H1 (cell line): Measurements from ENCODE around the gene CHD2. TPM values are rescaled to one million over a fixed set of nuclear protein-coding genes. Genes with fewer than 3 reads are reported as not detected.
A peak's percentile ranks its signal among the peaks of the same experiment; 100 is the strongest.

Experiments
- CTCF ChIA-PET: fragments of 300-600 bp; sonication (Branson Sonifier 250); formaldehyde crosslinking; loops from one replicate; lab custom pipeline; 2021; ENCODE audit not compliant: partially characterized antibody; lab: Charles Lee
- POLR2A ChIA-PET: fragments of 300-600 bp; sonication (Branson Sonifier 250); formaldehyde crosslinking; loops from one replicate; lab custom pipeline; 2021; ENCODE audit warnings: inconsistent platforms; ENCODE audit not compliant: partially characterized antibody; lab: Charles Lee
- DNase-seq, 2 experiments: peaks; one replicate each; pipeline versions ENCODE4 v3.0.0 to v3.0.0-alpha.2; 2010 to 2022; ENCODE audit warnings: low spot score in 2 of 2, low read depth in 1 of 2, mixed read lengths in 1 of 2
- FAIRE-seq: peaks from 2 replicates; lab custom pipeline; 2011; peaks lifted over from hg19 to GRCh38; lab: Jason Lieb, UNC
- H2AFZ ChIP-seq: 2 replicates; pipeline ENCODE4 v1.8.1; 2012; ENCODE audit warnings: low read length, inconsistent platforms
- H2AK5ac ChIP-seq: 2 replicates; pipeline ENCODE4 v1.6.1; 2013; ENCODE audit warnings: low read depth, low read length
- H2BK120ac ChIP-seq: replicated peaks from 2 replicates; pipeline ENCODE3; 2013; ENCODE audit warnings: low read depth, low read length, inconsistent platforms
- H2BK12ac ChIP-seq: 2 replicates; pipeline ENCODE4 v1.6.1; 2013; ENCODE audit warnings: low read depth, low read length
- H2BK15ac ChIP-seq: 2 replicates; pipeline ENCODE4 v1.6.1; 2013; ENCODE audit warnings: low read length
- H2BK20ac ChIP-seq: 2 replicates; pipeline ENCODE4 v1.6.1; 2013; ENCODE audit warnings: low read length
- H2BK5ac ChIP-seq: 2 replicates; pipeline ENCODE4 v1.6.1; 2013; ENCODE audit warnings: low read depth, low read length
- H3K14ac ChIP-seq: 2 replicates; pipeline ENCODE4 v1.6.1; 2013; ENCODE audit warnings: inconsistent platforms; ENCODE audit not compliant: insufficient read length
- H3K18ac ChIP-seq: 2 replicates; pipeline ENCODE4 v1.6.1; 2013; ENCODE audit warnings: low read length; ENCODE audit errors: extremely low read depth
- H3K23ac ChIP-seq: 2 replicates; pipeline ENCODE4 v1.6.1; 2013; ENCODE audit warnings: inconsistent platforms; ENCODE audit not compliant: insufficient read length
- H3K23me2 ChIP-seq: 2 replicates; pipeline ENCODE4 v1.6.1; 2013; ENCODE audit warnings: low read depth, low read length
- H3K27ac ChIP-seq: 2 replicates; pipeline ENCODE4 v1.6.1; 2011; ENCODE audit warnings: low read depth, low read length, inconsistent platforms
- H3K27me3 ChIP-seq, 4 experiments: replicated peaks in 1 of 4; 1 replicate in 1 of 4; 2 replicates in 3 of 4; pipeline versions ENCODE4 v1.6.1 to v1.8.1; 2011 to 2013; ENCODE audit warnings: low read length in 3 of 4, mild to moderate bottlenecking in 3 of 4, inconsistent platforms in 2 of 4, mixed read lengths in 2 of 4, moderate library complexity in 1 of 4; ENCODE audit not compliant: control insufficient read depth in 3 of 4, insufficient read depth in 3 of 4; ENCODE audit errors: extremely low read depth in 1 of 4
- H3K36me3 ChIP-seq, 4 experiments: 2 replicates each; pipeline versions ENCODE4 v1.6.1 to v1.8.1; 2011 to 2013; ENCODE audit warnings: mild to moderate bottlenecking in 4 of 4, low read length in 3 of 4, moderate library complexity in 2 of 4, control low read depth in 1 of 4, inconsistent platforms in 1 of 4; ENCODE audit not compliant: insufficient read depth in 4 of 4, control insufficient read depth in 2 of 4
- H3K4ac ChIP-seq: replicated peaks from 2 replicates; pipeline ENCODE3; 2013; ENCODE audit warnings: low read length, low read depth, mixed read lengths, inconsistent platforms; ENCODE audit not compliant: insufficient read length
- H3K4me1 ChIP-seq, 4 experiments: replicated peaks in 1 of 4; 1 replicate in 1 of 4; 2 replicates in 3 of 4; pipeline versions ENCODE4 v1.6.1 to v1.8.1; 2011 to 2013; ENCODE audit warnings: low read length in 3 of 4, inconsistent platforms in 2 of 4, mixed read lengths in 1 of 4; ENCODE audit not compliant: insufficient read depth in 4 of 4, control insufficient read depth in 3 of 4
- H3K4me2 ChIP-seq, 2 experiments: 2 replicates each; pipeline versions ENCODE4 v1.6.1 to v1.8.1; 2011 to 2013; ENCODE audit warnings: low read depth in 2 of 2, low read length in 2 of 2, control low read depth in 1 of 2, inconsistent platforms in 1 of 2, mild to moderate bottlenecking in 1 of 2; ENCODE audit not compliant: insufficient read depth in 1 of 2
- H3K4me3 ChIP-seq, 4 experiments: fragments of 200-600, 300-600 bp in 1 of 4; sonication (generic), shearing (Covaris generic), sonication (Bioruptor Twin) in 1 of 4; 2 replicates each; pipeline versions ENCODE4 v1.5.1 to v1.8.1; 2011 to 2016; ENCODE audit warnings: low read length in 4 of 4, low read depth in 3 of 4, control low read depth in 2 of 4, inconsistent platforms in 2 of 4, mild to moderate bottlenecking in 2 of 4, mixed read lengths in 1 of 4, moderate library complexity in 1 of 4; ENCODE audit not compliant: insufficient read depth in 2 of 4; ENCODE audit errors: extremely low read depth in 1 of 4
- H3K56ac ChIP-seq: replicated peaks from 2 replicates; pipeline ENCODE3; 2013; ENCODE audit warnings: low read depth, mild to moderate bottlenecking, mixed read lengths, low read length, inconsistent platforms; ENCODE audit not compliant: insufficient read length
- H3K79me1 ChIP-seq: 2 replicates; pipeline ENCODE4 v1.6.1; 2013; ENCODE audit warnings: low read depth, low read length, control low read depth
- H3K79me2 ChIP-seq, 2 experiments: 2 replicates each; pipeline versions ENCODE4 v1.6.1 to v1.8.1; 2012 to 2013; ENCODE audit warnings: low read length in 2 of 2, mild to moderate bottlenecking in 2 of 2, inconsistent platforms in 1 of 2; ENCODE audit not compliant: insufficient read depth in 2 of 2, control insufficient read depth in 1 of 2
- H3K9ac ChIP-seq, 4 experiments: replicated peaks in 1 of 4; 1 replicate in 1 of 4; 2 replicates in 3 of 4; pipeline versions ENCODE4 v1.6.1 to v1.8.1; 2011 to 2013; ENCODE audit warnings: low read depth in 3 of 4, low read length in 3 of 4, control low read depth in 2 of 4, mild to moderate bottlenecking in 2 of 4, moderate library complexity in 2 of 4, inconsistent platforms in 1 of 4; ENCODE audit errors: extremely low read depth in 1 of 4
- H3K9me3 ChIP-seq, 2 experiments: 2 replicates each; pipeline versions ENCODE4 v1.6.1 to v1.8.1; 2012 to 2013; ENCODE audit warnings: mild to moderate bottlenecking in 2 of 2, moderate library complexity in 2 of 2, control low read depth in 1 of 2, inconsistent platforms in 1 of 2, low read depth in 1 of 2, low read length in 1 of 2, mixed read lengths in 1 of 2; ENCODE audit not compliant: insufficient read depth in 2 of 2
- H4K20me1 ChIP-seq, 2 experiments: replicated peaks in 1 of 2; 2 replicates each; pipeline versions ENCODE3 to v1.8.1; 2011 to 2013; ENCODE audit warnings: inconsistent platforms in 2 of 2, low read length in 2 of 2, mild to moderate bottlenecking in 1 of 2; ENCODE audit not compliant: insufficient read depth in 2 of 2, control insufficient read depth in 1 of 2
- H4K5ac ChIP-seq: 2 replicates; pipeline ENCODE4 v1.6.1; 2013; ENCODE audit warnings: low read length, low read depth, mixed read lengths, inconsistent platforms; ENCODE audit not compliant: insufficient read length
- H4K8ac ChIP-seq: 2 replicates; pipeline ENCODE4 v1.8.0; 2013; ENCODE audit warnings: mild to moderate bottlenecking, moderate library complexity, low read length, inconsistent platforms; ENCODE audit not compliant: insufficient read depth; ENCODE audit errors: extremely low read depth
- H4K91ac ChIP-seq: replicated peaks from 2 replicates; pipeline ENCODE3; 2013; ENCODE audit warnings: low read length, mixed read lengths, inconsistent platforms; ENCODE audit not compliant: insufficient read length
- MAFK ChIP-seq: IDR thresholded peaks from 2 replicates; pipeline ENCODE4 v1.6.1; 2012; ENCODE audit warnings: low read depth, mild to moderate bottlenecking, improper control_type of control experiment, low read length
- POLR2A ChIP-seq, 2 experiments: IDR thresholded peaks; 1 replicate in 1 of 2; 2 replicates in 1 of 2; pipeline ENCODE4 v1.6.1; 2011; ENCODE audit warnings: low read depth in 2 of 2, low read length in 2 of 2, mild to moderate bottlenecking in 2 of 2; ENCODE audit errors: control extremely low read depth in 1 of 2
- TEAD4 ChIP-seq: IDR thresholded peaks from 2 replicates; pipeline ENCODE4 v1.6.1; 2012; ENCODE audit warnings: low read depth, low read length, inconsistent platforms, mixed read lengths
- WGBS, 2 experiments: shearing (Covaris generic) in 1 of 2; methylation state at CpG; one replicate each; pipeline versions ENCODE4 v1.1.6 to v1.1.7; 2013 to 2015; ENCODE audit warnings: low lambda C conversion rate in 2 of 2, mixed read lengths in 2 of 2, inconsistent platforms in 1 of 2, low coverage in 1 of 2, missing lambda C conversion rate in 1 of 2; ENCODE audit not compliant: insufficient replicate concordance in 2 of 2, insufficient coverage in 1 of 2, insufficient read length in 1 of 2; ENCODE audit errors: extremely low coverage in 1 of 2, missing lambda C conversion rate in 1 of 2; 5-methylcytosine and 5-hydroxymethylcytosine counted together
- polyA plus RNA-seq, 7 experiments: library from polyadenylated mRNA; depleted of rRNA in 3 of 7; stranded (reverse) in 5 of 7; unstranded in 2 of 7; fragments of >200 nt in 5 of 7; fragments of 200-250 nt in 2 of 7; gene quantifications; 1 replicate in 5 of 7; 2 replicates in 1 of 7; 4 replicates in 1 of 7; pipeline versions ENCODE4 v1.2.1 to v1.2.3, GENCODE V29; 2011 to 2013; ENCODE audit warnings: missing spikeins in 2 of 7, mixed read lengths in 2 of 7
- total RNA-seq: library from RNA; stranded (reverse); fragmentation: NEBNext Ultra II Directional; extraction: Animal tissue kit (Norgen Biotek cat#: 25700); gene quantifications from 2 replicates; pipeline ENCODE4 v1.2.1, GENCODE V29; 2021

CHD2 gene
- total and polyA plus RNA-seq, 2 of the 8 experiments (the other 6 are each of a cell fraction or from before 2014, with no cell fraction given): 28.8 to 70.0 TPM

DNA sequence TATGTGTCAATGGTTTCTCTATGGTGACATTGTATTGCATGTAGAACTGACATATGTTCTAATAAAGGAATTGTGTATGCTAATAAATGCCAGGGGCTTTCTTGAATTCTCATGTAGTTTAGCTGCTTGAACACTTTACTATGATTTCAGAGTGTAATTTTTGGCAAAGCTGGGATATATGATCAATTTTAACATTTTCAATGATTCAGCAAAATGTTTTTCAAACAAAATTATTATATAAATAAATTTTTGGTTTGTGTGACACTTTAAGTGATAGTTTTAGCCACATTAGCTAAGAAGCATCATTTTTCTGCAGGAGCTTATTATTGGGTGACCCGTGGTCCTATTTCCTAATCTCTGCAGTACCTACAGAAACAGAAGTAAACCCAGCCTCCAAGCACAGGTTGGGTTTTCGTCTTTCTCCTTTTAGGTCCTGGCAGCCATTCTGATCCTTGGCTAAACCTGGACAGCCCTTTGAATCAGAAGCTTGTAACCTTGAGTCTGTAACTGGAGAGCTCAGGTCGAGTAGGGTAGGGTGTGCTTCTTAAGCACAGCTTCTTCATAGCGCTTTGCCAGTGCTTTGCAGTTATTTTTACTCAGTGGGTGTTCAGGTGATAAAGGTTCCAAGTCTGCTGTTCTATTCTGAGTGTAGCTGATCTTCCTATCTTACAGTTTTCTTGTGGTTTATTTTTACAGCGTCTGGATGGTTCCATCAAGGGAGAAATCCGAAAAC lies 74.2 kb downstream of the CHD2 start:
- Histone ChIP-seq H3K18ac (no peak overlapping the region), H3K14ac (no peak overlapping the region), H3K4ac (no peak overlapping the region), H2AK5ac (no peak overlapping the region), H4K20me1 (peaks cover 0 to 2% of the 10 kb centered on the region in 2 experiments), H3K36me3 (peaks cover 35 to 88% (median 64%) of the 10 kb centered on the region in 4 experiments), H2BK12ac (no peak overlapping the region), H3K56ac (no peak overlapping the region), H3K27me3 (no peaks in the 10 kb centered on the region), H3K79me1 (no peaks in the 10 kb centered on the region), H3K9me3 (no peaks in the 10 kb centered on the region), H3K4me1 (no peaks in the 10 kb centered on the region), H2AFZ (no peak overlapping the region), H2BK15ac (no peak overlapping the region), H2BK20ac (no peak overlapping the region), H3K4me3 (no peak overlapping the region), H3K27ac (no peak overlapping the region), H3K9ac (no peak overlapping the region), H4K5ac (no peak overlapping the region), H2BK5ac (no peak overlapping the region), H4K8ac (no peak overlapping the region), H3K79me2 (no peaks in the 10 kb centered on the region), H3K23me2 (no peaks in the 10 kb centered on the region), H3K23ac (no peak overlapping the region), H4K91ac (no peak overlapping the region), H2BK120ac (no peak overlapping the region), H3K4me2 (no peak overlapping the region)
- TF ChIP-seq POLR2A (IDR thresholded peaks at IDR 0.05; ENCODE audit: control extremely low read depth in 1 of 2, low read depth in 2 of 2, low read length in 2 of 2): 0 out of 3 replicates have a peak, but pooled peaks of 1 of the 2 experiments have one; percentile 5
- TF ChIP-seq TEAD4: no peak
- no peak for TF ChIP-seq MAFK
- ChIA-PET CTCF (interaction anchor here (1.7 kb wide), 1 partner anchor 50 kb away, joined by 5 read pairs; no protein-coding TSS in a partner anchor), POLR2A (interaction anchor here (1.0 to 1.2 kb wide), 3 partner anchors 10 to 41 kb away, joined by 3 read pairs; no protein-coding TSS in a partner anchor)
- WGBS, 2 experiments: 83% methylated on average over 6 of the region's 6 CpGs; no CpG with 5 or more reads in 1 of the 2 experiments
- no peak for FAIRE-seq
- DNase-seq: no peak
